HG03108 (cell line): Measurements from ENCODE around the gene L3MBTL4.
A peak's percentile ranks its signal among the peaks of the same experiment; 100 is the strongest.

Source experiments
- ATAC-seq: cut with Tn5 transposase; IDR thresholded peaks from one replicate; pipeline ENCODE4 v1.9.1; 2021; ENCODE audit warnings: moderate library complexity; ENCODE audit not compliant: unreplicated experiment

L3MBTL4 gene

DNA sequence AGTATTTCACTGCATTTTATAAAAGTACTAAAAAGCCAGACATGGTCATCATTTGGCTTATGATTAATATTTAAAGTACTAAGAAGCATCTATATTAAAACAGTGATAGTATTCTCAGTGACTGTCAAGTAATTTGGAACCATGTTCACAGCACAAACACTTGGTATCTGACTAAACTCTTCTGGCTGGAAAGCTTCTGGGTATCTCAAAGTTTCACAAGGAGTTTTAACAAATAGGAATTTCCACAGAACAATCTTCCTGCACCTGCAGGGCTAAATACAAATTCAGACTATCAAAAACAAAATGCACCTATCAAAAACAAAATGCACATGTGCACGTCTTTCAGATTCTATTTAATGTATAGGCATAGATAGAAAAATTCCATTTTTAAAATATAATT is 158.8 kb downstream of the L3MBTL4 start:
- no peak for ATAC-seq

DNA sequence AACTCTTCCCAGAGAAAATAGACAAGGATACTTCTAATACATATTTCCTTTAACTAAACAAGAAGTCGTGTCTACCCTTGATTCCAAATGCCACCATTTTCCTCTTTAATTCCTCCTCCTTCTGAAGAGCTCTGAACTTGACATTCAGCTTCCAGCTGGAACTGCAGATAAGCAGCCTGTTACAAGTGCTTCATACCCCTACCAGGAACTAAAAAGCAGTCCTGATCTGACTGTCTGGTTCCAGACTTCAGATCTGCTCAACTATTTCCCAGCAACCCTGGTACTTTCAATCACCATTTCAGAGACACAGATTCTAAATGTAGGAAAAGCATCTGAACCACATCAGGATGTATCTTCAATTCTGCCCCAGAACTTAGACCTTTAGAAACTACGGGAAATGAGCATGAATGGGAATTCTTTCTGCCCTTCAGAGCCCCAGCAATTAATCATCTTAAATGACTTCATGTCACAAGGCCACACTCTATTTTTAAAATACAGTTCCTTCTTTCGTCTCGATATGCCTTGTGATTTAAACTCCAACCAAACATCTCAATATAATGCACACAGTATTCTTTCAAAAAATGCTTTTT is 159.5 kb downstream of the L3MBTL4 start:
- ATAC-seq = no peak

DNA sequence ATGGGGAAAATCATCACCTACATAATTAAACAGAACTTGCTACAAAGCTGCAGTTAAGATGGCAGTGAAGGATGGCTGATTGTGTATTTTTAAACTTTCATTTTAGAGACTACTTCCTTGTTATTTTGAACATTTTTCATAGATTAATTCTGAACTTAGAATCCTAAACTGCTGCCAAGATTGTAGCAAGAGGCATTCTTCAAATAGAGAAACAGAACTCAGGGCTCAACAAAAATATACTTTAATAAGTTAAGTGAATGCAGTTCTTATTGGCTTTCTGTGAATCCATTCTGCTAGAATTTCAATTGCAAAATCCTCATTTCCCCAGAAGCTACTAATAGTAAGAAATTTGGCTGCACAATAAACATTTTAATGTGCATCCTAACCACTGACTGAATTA is 160.3 kb downstream of the L3MBTL4 start:
- ATAC-seq = no peak

DNA sequence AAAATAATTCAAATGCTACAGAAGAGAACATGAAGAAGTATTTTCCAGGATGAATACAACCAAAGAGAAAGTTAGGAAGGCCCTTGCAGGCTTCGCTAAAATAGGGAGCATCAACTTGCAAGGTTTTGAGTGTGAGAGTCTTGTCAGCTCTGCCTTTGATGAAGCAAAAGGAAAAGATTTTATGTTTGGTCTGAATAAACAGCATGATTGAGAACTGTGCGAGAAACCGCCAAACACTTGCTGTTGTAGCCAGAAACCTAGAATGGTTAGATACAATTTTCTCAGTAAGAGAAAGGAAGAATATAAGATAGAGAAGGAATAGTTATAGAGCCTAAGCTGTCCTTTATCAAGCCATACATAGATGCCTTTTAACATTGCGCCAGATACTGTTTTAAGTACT is 163.6 kb downstream of the L3MBTL4 start:
- ATAC-seq = no peak

DNA sequence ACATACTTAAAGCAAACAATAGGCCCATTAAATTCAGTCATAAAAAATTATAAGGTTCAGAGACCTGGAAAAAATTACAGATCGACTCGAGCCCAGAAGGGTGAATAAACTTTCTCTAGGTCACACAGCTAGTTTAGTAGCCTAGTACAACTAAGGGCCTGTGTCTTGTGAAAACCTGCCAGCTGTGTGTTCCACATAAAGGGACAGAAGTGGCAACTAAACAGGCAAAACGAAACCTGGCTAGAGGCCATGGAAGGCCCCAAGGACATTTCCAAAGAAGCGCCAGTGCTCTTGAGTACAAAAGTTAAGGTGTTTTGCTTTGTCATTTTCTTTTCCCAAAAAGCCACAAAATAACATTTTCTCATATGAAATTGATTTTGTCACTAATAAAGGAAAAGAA is 164.9 kb downstream of the L3MBTL4 start:
- no peak for ATAC-seq

DNA sequence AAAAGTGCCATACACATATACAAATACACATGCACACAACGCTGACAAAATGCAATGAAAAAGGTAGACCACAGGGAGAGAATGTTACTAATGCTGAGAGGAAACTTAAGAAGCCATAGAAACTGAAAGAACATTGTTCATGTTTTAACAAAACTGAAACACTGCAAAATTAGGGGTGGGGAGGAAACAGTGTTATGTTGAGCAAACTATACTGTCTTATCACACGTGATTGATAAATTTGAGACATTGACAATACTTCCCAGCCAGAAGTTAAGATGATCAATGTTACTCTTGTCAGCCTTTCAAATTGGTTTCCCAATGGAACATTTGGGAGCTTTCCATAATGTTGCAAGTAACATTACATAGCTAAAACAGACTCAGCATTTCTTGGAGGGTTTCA is 165.5 kb downstream of the L3MBTL4 start:
- ATAC-seq = peak; percentile 59

DNA sequence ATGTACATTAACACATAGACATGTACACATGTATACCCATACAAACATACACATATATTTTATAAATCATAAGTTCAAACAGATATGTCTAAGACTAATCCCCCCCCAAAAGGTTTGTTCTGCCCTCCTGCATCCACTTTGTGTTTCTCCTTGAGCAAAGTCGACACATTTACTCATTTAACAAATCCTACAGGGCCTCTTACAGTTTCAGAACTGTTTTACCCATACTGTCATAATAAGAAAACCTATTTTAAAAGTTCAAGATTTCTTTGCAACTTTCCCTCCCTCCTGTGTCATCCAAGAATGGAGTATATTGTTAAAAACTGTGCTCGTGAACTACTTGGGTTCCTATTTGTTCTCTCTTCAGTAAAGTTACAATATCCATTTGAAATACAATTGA is 166.7 kb downstream of the L3MBTL4 start:
- no peak for ATAC-seq

DNA sequence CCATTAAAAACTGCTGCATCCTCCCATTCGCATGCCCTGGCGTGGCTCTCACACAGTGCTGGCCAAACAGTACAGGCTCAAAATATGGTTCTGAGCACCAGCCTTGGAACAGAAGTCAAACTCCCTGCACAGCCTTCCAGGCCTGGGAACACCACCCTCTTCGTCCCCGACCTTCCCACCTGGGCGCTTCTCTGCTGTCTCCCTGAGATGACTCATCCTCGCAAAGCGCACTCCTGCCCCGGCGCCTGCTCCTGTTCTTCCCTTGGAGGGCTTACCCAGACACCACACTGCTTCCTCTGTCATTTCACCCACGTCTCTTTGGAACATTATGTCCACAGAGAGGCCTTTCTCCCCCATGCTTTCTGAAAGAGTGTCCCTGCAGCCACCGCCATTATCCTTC is 172.7 kb downstream of the L3MBTL4 start:
- no peak for ATAC-seq

DNA sequence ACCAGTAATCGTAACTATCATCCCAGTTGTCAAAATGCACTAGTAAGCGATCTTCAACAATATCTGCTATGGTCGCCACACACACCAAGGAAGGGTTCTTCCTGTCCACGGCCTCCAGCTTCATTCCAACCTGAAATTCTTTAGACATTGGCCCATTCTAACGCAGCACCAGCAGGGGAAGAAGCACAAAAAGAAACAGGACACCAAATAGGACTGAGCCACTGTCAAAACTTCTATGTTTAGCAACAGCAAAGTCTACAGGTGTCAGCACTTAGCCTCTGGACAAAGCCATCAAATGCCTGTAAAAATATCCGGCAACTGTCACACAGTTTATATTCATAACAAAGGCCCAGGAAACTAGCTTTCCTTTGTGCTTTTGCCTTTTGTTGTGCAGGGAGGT is 175.0 kb downstream of the L3MBTL4 start:
- ATAC-seq = no peak

DNA sequence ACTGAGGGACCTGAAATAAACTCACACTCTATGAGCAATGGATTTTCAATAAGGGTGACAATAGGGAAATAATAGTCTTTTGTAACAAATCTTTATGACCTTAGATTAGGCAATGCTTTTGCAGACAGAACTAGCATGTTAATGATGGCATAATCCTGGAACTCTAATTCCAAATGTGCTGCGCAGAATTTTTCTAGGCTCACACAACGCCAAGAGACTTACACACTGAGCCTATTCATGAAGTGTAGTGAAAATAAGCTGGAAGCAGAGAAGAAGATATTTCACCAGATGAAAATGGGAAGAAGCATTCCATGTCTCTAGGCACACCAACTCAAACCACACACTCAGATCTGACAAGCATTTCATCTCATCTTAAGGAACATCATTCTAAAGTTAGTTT is 178.5 kb downstream of the L3MBTL4 start:
- no peak for ATAC-seq

DNA sequence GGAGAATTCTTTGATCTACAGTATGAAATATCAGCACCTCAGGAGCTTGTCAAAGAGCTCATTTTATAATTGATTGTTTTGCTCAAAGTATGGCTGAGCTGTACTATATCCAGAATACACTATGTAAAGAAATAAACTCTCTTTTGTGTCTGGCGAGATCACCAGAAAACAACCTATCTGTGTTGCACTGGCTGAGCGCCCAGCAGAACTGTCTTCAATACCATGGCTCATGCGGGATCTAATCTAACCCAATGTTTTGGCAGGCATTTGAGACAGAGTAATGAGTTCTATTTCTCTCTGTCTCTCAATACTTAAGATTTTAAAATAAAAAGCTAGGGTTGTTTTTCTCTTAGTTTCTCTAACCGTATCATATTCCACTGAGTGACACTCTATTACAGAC is 192.4 kb downstream of the L3MBTL4 start:
- ATAC-seq = no peak

DNA sequence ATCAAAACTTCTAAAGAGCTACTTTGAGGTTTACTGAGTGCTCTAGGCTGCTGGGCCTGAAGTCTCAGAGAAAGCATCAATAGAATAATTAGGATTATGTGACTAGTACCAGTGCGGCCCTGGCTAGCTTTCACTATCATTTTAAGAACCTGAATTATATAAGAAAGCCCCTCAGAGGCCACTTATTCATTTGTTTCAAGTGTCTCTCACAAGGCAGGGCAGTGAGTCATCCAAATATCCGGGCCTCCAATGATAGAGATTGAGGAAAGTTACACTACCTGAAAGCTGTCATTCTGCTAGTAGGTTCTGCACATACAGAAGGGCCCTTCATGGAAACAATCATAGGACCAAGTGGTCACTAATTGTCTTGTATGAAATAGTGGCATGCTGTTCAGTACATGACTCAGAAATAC is 193.1 kb downstream of the L3MBTL4 start:
- no peak for ATAC-seq

DNA sequence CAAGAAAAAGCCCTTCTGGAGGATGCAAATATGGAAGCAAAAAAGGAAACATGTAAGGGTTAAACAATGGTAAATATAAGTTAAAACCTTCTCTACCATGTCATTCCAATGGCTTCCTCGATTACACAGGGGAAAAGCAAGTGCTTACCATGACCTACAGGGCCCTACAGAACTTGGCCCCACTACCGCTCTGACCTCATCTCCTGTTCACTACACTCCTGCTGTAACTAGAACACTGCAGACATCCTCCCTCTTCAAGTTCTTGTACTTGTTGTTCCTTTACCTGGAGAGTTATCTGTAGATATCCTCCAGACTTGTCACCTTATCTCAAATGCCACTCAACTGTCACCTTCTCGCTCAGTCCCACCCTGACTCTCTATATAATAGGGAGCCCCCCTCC is 194.6 kb downstream of the L3MBTL4 start:
- no peak for ATAC-seq

DNA sequence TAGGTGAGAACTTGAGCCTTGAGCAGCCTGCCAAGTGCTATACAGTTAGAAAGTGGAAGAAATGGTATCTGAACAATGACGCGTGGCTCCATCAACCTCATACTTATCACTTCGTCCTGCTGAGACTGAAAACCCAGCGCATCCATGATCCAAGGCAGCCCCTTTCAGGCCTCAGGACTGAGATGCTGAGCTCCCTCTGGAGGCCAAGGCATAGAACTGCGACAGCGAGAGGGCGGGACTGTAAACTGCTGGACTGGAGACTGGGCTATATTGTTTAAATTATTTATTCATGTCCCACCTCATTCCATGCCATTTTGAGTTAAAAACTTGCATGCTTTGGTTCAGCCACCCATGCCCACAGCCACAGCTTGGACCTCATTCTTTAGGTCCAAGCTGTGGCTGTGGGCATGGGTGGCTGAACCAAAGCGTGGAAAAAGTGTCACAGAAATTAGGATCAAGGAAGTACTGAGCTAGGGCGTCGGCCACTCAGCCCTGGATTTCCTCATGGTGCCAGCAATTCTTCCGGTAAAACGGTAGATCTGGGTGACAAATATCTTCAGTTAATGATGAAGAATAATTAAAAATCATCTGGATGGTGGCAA is 195.5 kb downstream of the L3MBTL4 start:
- ATAC-seq = no peak

DNA sequence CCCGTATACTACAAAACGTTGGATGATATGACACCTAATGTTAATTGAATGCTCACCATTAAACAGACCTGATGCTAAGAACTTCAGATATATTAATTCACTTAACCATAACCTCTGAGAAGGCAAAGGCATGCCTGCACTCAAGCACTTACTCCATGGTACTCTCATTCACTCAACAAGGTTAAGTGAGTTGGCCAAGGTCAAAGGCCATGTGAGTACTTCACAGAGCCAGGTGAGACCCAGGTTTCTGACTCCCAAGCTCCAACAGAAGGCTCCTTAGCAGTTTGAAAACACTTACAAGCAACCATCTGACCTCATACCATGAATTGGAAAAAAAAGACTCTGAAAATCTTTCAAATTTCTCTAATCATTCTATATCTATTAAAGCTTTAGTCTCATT is 198.8 kb downstream of the L3MBTL4 start:
- ATAC-seq = no peak

DNA sequence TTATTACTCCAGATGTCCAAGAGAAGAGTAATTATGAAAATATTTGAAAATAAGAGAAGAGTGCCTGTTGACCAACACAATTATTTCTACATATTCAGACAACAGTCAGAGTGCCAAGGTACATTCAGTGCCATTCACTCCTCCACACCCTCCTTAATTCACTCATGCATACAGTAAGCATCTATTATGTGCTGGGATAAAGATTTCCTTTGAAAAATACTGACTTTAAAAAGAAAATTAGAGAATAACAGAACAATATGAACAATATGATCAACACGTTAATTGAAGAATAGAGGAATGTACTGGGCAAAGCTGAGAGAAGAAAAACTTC is 203.6 kb downstream of the L3MBTL4 start:
- ATAC-seq = no peak

DNA sequence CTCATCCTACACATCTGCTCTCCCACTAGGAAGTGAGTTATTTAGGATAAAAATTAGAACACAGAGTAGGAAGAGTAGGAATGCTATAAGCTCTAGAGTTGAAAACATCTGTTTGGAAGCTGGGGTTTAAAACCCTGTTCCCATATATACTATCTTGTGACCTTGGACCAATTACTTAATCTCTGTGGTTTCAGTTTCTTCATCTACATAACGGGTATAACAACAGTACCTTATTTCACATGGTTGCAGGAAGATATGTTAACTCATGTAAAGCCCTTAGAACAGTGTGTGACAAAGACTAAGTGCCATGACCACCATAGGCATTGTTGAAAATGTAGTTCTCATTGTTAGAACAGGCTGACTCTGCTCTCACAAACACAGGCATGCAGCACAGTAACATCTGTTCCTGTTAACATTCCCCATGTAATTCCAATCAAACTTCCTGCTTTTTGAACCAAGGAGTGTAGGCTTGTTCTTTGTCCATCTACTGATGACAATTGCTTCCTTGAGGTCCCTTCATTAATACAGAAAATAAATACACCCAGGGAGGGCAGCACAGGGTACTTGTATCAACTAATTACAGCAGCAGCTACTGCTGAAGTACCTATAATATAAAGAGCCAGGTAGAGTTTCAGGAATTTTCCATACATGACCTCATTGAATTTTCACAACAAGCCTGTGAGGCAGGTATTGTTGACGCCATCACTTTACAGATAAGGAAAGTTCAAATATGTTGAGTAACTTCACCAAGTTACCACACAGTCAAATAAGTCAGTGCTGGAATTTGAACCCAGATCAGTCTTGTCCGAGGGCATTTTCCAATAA is 204.2 kb downstream of the L3MBTL4 start:
- ATAC-seq = no peak

DNA sequence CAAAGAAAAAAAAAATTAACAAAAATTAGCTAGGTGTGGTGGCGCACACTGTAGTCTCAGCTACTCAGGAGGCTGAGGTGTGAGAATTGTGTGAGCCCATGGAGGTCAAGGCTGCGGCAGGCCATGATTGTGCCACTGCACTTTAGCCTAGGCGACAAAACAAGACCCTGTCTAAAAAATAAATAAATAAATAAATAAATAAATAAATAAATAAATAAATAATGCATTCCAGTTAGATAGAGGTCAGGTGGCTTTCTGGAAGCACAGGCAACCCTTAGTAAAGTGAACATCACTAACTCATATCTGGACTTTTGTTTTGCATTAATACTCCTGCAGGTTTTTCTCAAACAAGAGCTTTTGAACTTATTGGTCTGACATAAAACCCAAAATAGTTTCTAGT is 206.8 kb downstream of the L3MBTL4 start:
- ATAC-seq = no peak

DNA sequence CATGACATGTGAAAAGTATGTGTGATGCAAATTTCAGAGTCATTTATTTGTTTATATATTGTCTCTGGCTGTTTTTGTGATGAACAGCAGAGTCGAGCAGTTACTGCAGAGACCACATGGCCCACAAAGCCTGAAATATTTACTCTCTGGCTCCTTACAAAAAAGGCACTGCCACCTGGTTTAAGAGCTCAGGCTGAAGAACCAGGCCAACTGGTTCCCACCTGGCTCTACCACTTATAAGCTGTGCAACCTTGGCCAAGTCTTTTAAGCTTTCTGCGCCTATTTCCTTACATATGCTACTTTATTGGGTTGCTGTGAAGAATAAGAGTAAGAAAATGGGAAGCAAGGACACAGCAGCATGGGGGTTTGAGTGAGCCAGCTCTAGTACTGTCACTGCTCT is 207.6 kb downstream of the L3MBTL4 start:
- ATAC-seq = no peak

DNA sequence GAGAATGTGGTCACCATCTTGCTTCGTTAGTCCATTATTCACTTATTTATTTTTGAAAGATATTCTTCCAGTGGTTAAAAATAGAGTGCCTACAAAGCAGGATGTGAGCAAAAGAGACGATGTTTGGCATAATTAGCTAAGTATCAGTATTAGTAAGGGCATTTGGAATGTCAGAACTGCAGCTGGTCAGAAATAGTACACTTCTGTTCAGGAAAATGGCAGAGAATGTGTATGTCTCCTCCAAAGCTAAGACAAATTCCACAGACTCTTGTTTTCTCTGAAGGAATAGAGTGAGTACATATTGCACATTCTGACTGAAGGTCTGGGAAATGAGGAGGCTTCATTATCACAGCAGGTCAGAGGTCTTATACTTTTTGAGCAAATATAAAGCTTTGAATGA is 209.0 kb downstream of the L3MBTL4 start:
- ATAC-seq = no peak

DNA sequence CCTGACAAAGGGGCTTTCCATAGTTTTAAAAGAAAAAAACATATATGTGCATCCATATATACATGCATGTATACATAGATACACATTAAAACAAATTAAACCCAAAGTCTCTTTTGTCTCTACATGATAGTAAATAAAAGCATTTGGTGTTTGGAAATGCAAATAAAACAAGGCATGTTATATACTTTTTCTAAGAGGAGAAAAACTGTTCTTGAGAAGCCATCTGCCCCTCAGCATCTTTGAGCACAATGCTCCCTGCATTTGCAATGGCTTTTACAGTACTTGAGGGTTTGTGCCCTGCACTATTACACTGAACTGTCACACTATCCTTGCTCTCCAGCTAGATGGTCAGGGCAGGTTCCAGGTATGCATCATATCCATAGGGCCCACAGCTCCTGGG is 210.2 kb downstream of the L3MBTL4 start:
- ATAC-seq = no peak

DNA sequence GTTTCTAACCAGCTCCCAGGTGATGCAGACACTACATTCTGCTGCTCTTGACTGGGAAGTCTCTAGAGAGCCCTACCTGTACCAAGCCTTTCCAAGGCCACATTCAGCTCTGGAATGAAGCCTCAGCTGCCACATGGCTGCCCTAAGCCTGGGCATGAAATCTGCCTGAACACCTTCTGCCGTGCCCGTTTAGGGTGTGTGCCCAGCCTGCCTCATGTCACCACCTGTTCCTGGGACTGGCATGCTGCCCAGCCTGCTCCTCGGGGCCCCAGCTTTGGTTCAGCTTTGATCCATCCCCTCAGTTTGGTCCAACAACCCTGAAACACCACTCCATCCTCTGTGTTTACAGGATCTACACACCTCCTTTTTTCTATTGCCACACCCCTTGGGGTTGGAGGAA is 210.9 kb downstream of the L3MBTL4 start:
- ATAC-seq = no peak

DNA sequence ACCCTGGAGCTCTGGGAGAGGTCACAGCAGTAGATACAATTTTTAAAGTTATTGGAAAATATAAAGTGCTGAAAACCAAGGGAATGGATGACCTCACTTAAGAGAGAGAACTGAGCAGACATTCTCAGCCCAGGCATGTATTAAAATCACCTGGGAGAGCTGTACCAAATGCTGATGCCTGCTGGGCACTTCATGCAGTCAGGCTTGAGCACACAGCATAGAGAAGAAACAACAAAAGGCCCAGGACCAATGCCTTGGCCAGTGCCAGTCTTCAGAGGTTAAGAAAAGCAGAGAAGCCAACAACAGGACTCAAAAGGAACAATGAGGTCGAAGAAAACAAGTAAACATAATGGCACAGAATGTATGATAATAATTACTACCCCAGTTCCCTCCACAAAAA is 211.8 kb downstream of the L3MBTL4 start:
- ATAC-seq = no peak
